GM23248 (cell line): ENCODE data around the gene PABPN1L.

ENCODE experiments used
- EZH2 ChIP-seq: fragments of 200-600 bp; sonication (generic); IDR thresholded peaks from 2 replicates; pipeline ENCODE4 v1.6.1; 2018; ENCODE audit warnings: antibody characterized with exemption, mild to moderate bottlenecking; ENCODE audit not compliant: insufficient read depth, poor library complexity, severe bottlenecking
- EZH2phosphoT487 ChIP-seq: fragments of 200-600 bp; sonication (generic); IDR thresholded peaks from 2 replicates; pipeline ENCODE4 v1.6.1; 2018; ENCODE audit warnings: antibody characterized with exemption, moderate library complexity, mild to moderate bottlenecking, low read depth; ENCODE audit not compliant: insufficient read depth

DNA sequence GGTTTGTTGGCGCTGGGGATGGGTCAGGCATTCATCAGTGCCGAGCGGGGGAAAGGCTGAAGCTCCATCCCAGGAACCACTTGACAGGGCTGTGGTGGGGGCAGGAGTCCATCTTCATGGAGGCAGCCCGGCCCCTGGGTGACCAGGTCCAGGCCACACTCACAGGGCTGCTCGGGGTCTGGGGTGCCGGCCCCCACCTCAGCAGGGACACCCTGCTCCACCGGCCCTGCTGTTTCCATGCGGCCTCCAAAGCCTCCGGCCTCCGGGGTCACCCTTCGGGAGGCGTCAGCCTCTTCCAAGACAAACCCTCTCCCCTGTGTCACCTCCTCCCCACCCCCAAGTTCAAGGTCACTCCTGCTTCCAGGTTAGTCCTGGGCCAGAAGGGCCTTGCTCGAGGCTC lies 31.8 kb downstream of the PABPN1L start:
- TF ChIP-seq EZH2phosphoT487: no peak
- TF ChIP-seq EZH2: no peak
